GM11168 (cell line): ENCODE data around the gene DNAAF5.
"Not testable (repeated sequence)": the region's sequence is repeated elsewhere in the genome, so short reads cannot be mapped to it uniquely, and the experiment has no call there.

Experiments
- in situ Hi-C: fragments of 300-500 bp; cut with MboI; formaldehyde crosslinking; loops from one replicate; pipeline ENCODE4 v1.12.0; 2022; ENCODE audit warnings: low sequenced_read_pairs; ENCODE audit not compliant: unreplicated experiment

DNAAF5 gene

GRCh38 chr7:727806-728460, 1.4 kb downstream of the DNAAF5 start:
- in situ Hi-C loops: no loop called here

- in situ Hi-C loops: no loop called here
These were observed 2.1 kb downstream of the DNAAF5 start for GRCh38 chr7:728602-729001.

GRCh38 chr7:729140-730000, 2.9 kb downstream of the DNAAF5 start:
- in situ Hi-C loops: no loop called here

- in situ Hi-C loops: no loop called here
These were observed 4.3 kb downstream of the DNAAF5 start for GRCh38 chr7:730501-731439.

- in situ Hi-C loops: no loop called here
These were observed 5.1 kb downstream of the DNAAF5 start for GRCh38 chr7:731440-732085.

GRCh38 chr7:732094-732541, 5.6 kb downstream of the DNAAF5 start:
- in situ Hi-C loops: no loop called here

- in situ Hi-C loops: no loop called here
These were observed 6.1 kb downstream of the DNAAF5 start for GRCh38 chr7:732556-732955.

- in situ Hi-C loops: no loop called here
These were observed 7.7 kb downstream of the DNAAF5 start for GRCh38 chr7:734214-734613.

- in situ Hi-C loops: no loop called here
These were observed 8.3 kb downstream of the DNAAF5 start for GRCh38 chr7:734808-735207.

GRCh38 chr7:738241-738640, 11.7 kb downstream of the DNAAF5 start:
- in situ Hi-C loops: no loop called here

- in situ Hi-C loops: no loop called here
These were observed 12.4 kb downstream of the DNAAF5 start for GRCh38 chr7:738723-739454.

GRCh38 chr7:739455-739982, 13.0 kb downstream of the DNAAF5 start:
- in situ Hi-C loops: no loop called here

GRCh38 chr7:739983-740942, 13.8 kb downstream of the DNAAF5 start:
- in situ Hi-C loops: no loop called here

- in situ Hi-C loops: no loop called here
These were observed 14.7 kb downstream of the DNAAF5 start for GRCh38 chr7:741191-741671.

- in situ Hi-C loops: no loop called here
These were observed 15.4 kb downstream of the DNAAF5 start for GRCh38 chr7:741850-742249.

GRCh38 chr7:742791-743190, 16.3 kb downstream of the DNAAF5 start:
- in situ Hi-C loops: no loop called here

- in situ Hi-C loops: not testable (repeated sequence)
These were observed 17.0 kb downstream of the DNAAF5 start for GRCh38 chr7:743341-744127.
